M059J (cell line): ENCODE measurements around the gene NKD2. TPM values are rescaled to one million over a fixed set of nuclear protein-coding genes. Genes with fewer than 3 reads are reported as not detected.

Experiments used
- total RNA-seq: library from RNA; depleted of rRNA; stranded (reverse); fragments of >200 nt; shearing (Covaris generic); gene quantifications from 2 replicates; pipeline ENCODE4 v1.2.3, GENCODE V29; 2014; rRNA removed

Gene NKD2
- total RNA-seq, 1 experiment from 2014 or later, result 0.32 TPM

Other genes starting within 250 kb of the NKD2 start
- gene ZDHHC11B, start 224.1 kb upstream of the NKD2 start, total RNA-seq, result not detected in 2 replicates
- 0.22 and 0.44 TPM in 2 replicates for gene ZDHHC11, start 157.8 kb upstream of the NKD2 start, total RNA-seq
- gene BRD9, start 116.0 kb upstream of the NKD2 start, total RNA-seq, result 30.9 and 37.3 TPM in 2 replicates
- gene TRIP13, start 115.9 kb upstream of the NKD2 start, total RNA-seq, result 44.5 and 62.9 TPM in 2 replicates
- 6.9 and 14.2 TPM in 2 replicates for gene SLC12A7, start 103.3 kb downstream of the NKD2 start, total RNA-seq
- gene SLC6A19, start 192.8 kb downstream of the NKD2 start, total RNA-seq, result not detected in 2 replicates
- not detected in 2 replicates for gene SLC6A18, start 216.6 kb downstream of the NKD2 start, total RNA-seq